Peyer's patch (tissue), 4 donors: ENCODE measurements around the gene PCYOX1L.

Experiments
- CTCF ChIP-seq, 6 experiments: fragments of 450-650 bp in 4 of 6; fragments of 200-600 bp in 2 of 6; sonication (generic) in 1 of 6; IDR thresholded peaks; one replicate each; pipeline ENCODE4 v1.5.1; 2017 to 2019; ENCODE audit warnings: antibody characterized with exemption in 6 of 6, mild to moderate bottlenecking in 3 of 6, moderate library complexity in 1 of 6
- POLR2A ChIP-seq, 2 donors: fragments of 450-650 bp; IDR thresholded peaks; one replicate each; pipeline ENCODE4 v1.5.1; 2017; ENCODE audit warnings: antibody characterized with exemption in 2 of 2, mild to moderate bottlenecking in 2 of 2, moderate library complexity in 2 of 2

- TF ChIP-seq CTCF (IDR thresholded peaks at IDR 0.05) (no peak), POLR2A (IDR thresholded peaks at IDR 0.05) (no peak)
These were observed 57.5 kb downstream of the PCYOX1L start for GRCh38 chr5:149415066-149415967.
